GM12892 (cell line): Measurements from ENCODE around the gene CMIP.

Experiments
- POLR2A ChIP-seq: IDR thresholded peaks from 2 replicates; pipeline ENCODE4 v1.6.1; 2011; ENCODE audit warnings: low read depth, low read length, control low read depth
- TAF1 ChIP-seq: IDR thresholded peaks from 2 replicates; pipeline ENCODE4 v1.6.1; 2011; ENCODE audit warnings: low read depth, mild to moderate bottlenecking, control low read depth, low read length, borderline replicate concordance

- TF ChIP-seq TAF1 (no peak), POLR2A (no peak)
These were observed 227.4 kb downstream of the CMIP start for GRCh38 chr16:81671738-81672597.
